Nephron progenitor cell (in vitro differentiated cells): ENCODE results near the gene RALGAPB.

Experiments
- DNase-seq: peaks from one replicate; pipeline ENCODE4 v3.0.0; 2021
- H3K27ac Mint-ChIP-seq: 2 replicates; pipeline ENCODE4 v1.8.0; 2021; ENCODE audit warnings: mild to moderate bottlenecking, moderate library complexity, mixed read lengths
- H3K27me3 Mint-ChIP-seq: 2 replicates; pipeline ENCODE4 v1.8.0; 2021; ENCODE audit warnings: mild to moderate bottlenecking, low read depth, mixed read lengths; ENCODE audit not compliant: poor library complexity
- H3K36me3 Mint-ChIP-seq: 2 replicates; pipeline ENCODE4 v1.8.0; 2021; ENCODE audit warnings: low read depth, mixed read lengths
- H3K4me1 Mint-ChIP-seq: 2 replicates; pipeline ENCODE4 v1.8.0; 2021; ENCODE audit warnings: mixed read lengths
- H3K4me3 Mint-ChIP-seq: 2 replicates; pipeline ENCODE4 v1.8.0; 2021; ENCODE audit warnings: mild to moderate bottlenecking, moderate library complexity, mixed read lengths
- H3K9me3 Mint-ChIP-seq: 2 replicates; pipeline ENCODE4 v1.8.0; 2021; ENCODE audit warnings: mild to moderate bottlenecking, moderate library complexity, mixed read lengths
- TF ChIP-seq, protein P1 (sequence below): fragments of 200-600 bp; sonication (generic); IDR thresholded peaks from 2 replicates; pipeline ENCODE4 v1.5.0; 2021; ENCODE audit warnings: antibody characterized with exemption

RALGAPB gene

DNA sequence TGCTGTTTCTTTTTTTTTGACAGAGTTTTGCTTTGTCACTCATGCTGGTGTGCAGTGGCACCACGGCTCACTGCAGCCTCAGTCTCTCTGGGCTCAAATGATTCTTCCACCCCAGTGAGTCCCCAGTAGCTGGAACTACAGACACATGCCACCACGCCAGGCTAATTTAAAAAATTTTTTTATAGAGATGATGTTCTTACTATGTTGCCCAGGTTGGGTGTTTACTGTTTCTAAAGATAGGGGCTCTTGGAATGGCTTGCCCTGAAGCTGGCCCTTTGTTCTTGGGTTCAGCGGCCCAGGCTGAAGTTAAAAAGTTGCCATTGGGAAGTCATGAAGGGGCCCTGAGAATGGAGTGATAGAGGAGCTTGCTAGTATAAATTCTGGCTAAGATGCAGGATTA lies 16.5 kb downstream of the RALGAPB start:
- DNase-seq, result no peak
- Mint-ChIP-seq H3K36me3 (peaks cover 31% of the 10 kb centered on the region), H3K27me3 (no peaks in the 10 kb centered on the region), H3K4me1 (no peaks in the 10 kb centered on the region), H3K27ac (no peak overlapping the region), H3K4me3 (no peak overlapping the region), H3K9me3 (no peaks in the 10 kb centered on the region)
- TF ChIP-seq, protein P1, sequence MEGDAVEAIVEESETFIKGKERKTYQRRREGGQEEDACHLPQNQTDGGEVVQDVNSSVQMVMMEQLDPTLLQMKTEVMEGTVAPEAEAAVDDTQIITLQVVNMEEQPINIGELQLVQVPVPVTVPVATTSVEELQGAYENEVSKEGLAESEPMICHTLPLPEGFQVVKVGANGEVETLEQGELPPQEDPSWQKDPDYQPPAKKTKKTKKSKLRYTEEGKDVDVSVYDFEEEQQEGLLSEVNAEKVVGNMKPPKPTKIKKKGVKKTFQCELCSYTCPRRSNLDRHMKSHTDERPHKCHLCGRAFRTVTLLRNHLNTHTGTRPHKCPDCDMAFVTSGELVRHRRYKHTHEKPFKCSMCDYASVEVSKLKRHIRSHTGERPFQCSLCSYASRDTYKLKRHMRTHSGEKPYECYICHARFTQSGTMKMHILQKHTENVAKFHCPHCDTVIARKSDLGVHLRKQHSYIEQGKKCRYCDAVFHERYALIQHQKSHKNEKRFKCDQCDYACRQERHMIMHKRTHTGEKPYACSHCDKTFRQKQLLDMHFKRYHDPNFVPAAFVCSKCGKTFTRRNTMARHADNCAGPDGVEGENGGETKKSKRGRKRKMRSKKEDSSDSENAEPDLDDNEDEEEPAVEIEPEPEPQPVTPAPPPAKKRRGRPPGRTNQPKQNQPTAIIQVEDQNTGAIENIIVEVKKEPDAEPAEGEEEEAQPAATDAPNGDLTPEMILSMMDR, result no peak

DNA sequence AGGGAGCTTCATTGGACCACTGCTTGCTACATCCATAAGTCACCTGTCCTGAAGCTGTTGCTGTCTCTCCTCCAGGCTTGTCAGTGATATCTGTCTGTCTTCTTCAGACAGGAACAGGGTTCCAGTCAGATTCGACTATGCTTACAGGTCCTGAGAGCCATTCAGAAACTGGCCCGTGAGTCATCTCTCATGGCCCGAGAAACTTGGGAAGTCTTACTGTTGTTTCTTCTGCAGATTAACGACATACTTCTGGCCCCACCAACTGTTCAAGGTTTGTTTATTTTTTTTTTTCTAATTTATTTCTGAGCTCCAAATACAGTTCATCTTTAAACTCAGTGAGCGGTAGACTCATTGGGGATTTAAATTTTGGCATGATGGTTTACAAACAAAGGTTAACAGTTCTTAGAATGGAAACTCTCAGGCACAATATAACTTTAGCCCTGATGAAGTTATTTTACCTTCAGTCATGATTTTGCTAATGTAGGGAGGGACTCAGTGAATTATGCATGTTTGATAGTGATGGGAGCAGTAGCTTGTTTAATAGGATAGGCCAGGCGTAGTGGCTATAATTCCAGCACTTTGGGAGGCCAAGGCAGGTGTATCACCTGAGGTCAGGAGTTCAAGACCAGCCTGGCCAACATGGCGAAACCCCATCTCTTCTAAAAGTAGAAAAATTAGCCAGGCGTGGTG lies 24.7 kb downstream of the RALGAPB start:
- H3K36me3 Mint-ChIP-seq, result peaks cover 34% of the 10 kb centered on the region
- no peaks in the 10 kb centered on the region for H3K27me3 Mint-ChIP-seq
- H3K9me3 Mint-ChIP-seq, result no peaks in the 10 kb centered on the region
- TF ChIP-seq, protein P1, result no peak
- H3K4me1 Mint-ChIP-seq, result no peaks in the 10 kb centered on the region
- no peak overlapping the region for H3K27ac Mint-ChIP-seq
- DNase-seq, result no peak
- H3K4me3 Mint-ChIP-seq, result no peak overlapping the region

DNA sequence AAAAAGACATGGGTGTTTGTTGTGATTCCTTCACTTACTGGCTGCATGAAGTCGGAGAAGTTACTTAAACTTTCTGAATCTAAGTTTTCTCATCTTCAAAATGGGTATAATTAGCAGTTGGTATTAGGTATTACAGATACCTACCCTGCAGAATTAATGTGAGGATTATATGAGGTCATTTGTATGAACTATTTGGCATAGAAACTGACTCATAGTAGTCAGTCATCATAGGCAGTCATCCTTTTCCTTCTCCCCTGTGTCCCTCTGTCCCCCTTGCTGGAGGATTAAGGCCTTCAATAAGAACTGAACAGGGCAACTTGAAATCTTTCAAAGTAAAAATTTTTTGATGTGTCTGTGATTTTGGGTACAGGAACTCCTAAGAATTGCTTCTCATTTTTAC lies 26.3 kb downstream of the RALGAPB start:
- H3K4me1 Mint-ChIP-seq, result no peaks in the 10 kb centered on the region
- peaks cover 41% of the 10 kb centered on the region for H3K36me3 Mint-ChIP-seq
- no peak overlapping the region for H3K4me3 Mint-ChIP-seq
- no peak for DNase-seq
- peaks cover 2% of the 10 kb centered on the region for H3K9me3 Mint-ChIP-seq
- H3K27ac Mint-ChIP-seq, result no peak overlapping the region
- no peaks in the 10 kb centered on the region for H3K27me3 Mint-ChIP-seq
- TF ChIP-seq, protein P1, result no peak

- Mint-ChIP-seq H3K9me3 (peaks cover 6% of the 10 kb centered on the region), H3K36me3 (peaks cover 44% of the 10 kb centered on the region), H3K4me1 (no peaks in the 10 kb centered on the region), H3K27ac (no peak overlapping the region), H3K27me3 (no peaks in the 10 kb centered on the region), H3K4me3 (no peak overlapping the region)
- no peak for DNase-seq
- TF ChIP-seq, protein P1, result no peak
Observed at GRCh38 chr20:38499366-38499765, 26.7 kb downstream of the RALGAPB start.

DNA sequence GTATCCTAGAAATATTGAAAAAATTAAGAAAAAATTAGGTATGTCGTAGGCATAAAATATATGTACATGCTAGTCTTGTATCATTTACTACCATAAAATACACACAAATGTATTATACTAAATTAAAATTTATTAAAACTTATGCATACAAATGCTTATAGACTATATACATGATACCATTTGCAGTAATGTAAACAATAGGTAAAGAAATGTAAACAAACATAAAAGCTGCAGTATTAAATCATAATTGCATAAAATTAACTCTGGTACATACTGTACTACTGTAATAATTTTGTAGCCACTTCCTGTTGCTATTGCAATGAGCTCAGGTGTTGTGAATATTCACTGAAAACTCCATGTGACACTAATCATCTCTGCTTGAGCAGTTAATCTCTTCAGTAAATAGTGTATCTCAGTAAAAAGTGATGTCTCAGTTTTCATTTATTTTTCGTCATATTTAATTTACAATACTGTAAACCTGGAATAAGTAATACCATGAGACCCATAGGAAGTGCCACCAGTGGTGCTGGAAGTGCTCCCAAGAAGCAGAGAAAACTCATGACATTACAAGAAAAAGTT lies 29.3 kb downstream of the RALGAPB start:
- no peak overlapping the region for H3K4me3 Mint-ChIP-seq
- no peaks in the 10 kb centered on the region for H3K4me1 Mint-ChIP-seq
- peaks cover 59% of the 10 kb centered on the region for H3K36me3 Mint-ChIP-seq
- no peak for DNase-seq
- H3K27me3 Mint-ChIP-seq, result no peaks in the 10 kb centered on the region
- H3K27ac Mint-ChIP-seq, result no peak overlapping the region
- TF ChIP-seq, protein P1, result no peak
- H3K9me3 Mint-ChIP-seq, result peaks cover 11% of the 10 kb centered on the region
